Stimulated activated CD8-positive, alpha-beta memory T cell treated with anti-CD3 and anti-CD28 coated beads, Interleukin-12 subunit alpha, Interleukin-12 subunit beta, amount 100 ng/mL, for 1 hour (primary cell): Measurements from ENCODE around the gene PYDC2.

Experiments used
- DNase-seq: peaks from one replicate; pipeline ENCODE4 v3.0.0-alpha.2; 2020; ENCODE audit warnings: low read depth

Gene PYDC2

GRCh38 chr3:191461113-191461595 is at the start of gene PYDC2:
Gene PYDC2, plus strand, starts transcription at chr3:191461163. Its CDS starts 0 bp downstream, at chr3:191461163.
- DNase-seq = no peak

- no peak for DNase-seq
Observed at GRCh38 chr3:191412759-191413158, 48.2 kb upstream of the PYDC2 start.

- no peak for DNase-seq
Observed at GRCh38 chr3:191414286-191414685, 46.7 kb upstream of the PYDC2 start.

DNA sequence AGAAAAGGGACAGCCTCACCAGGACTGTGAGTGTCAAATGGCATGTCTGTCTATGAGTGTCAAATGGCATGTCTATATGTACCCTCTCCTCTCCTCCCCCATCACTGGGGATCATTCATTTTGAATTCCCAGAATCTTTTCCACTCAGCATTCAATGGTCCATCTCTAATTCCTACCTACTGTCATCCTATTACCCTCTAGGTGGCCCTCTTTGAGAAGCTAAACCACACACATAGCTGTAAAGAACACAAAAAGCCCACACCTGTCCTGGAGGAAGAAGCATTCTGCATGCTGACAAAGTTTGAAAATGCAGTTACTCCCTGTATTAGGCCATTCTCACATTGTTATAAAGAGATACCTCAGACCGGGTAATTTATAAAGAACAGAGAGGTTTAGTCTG is 46.2 kb upstream of the PYDC2 start:
- DNase-seq = no peak

GRCh38 chr3:191415566-191415965 is 45.4 kb upstream of the PYDC2 start:
- DNase-seq = no peak

- DNase-seq = no peak
Observed at GRCh38 chr3:191417457-191417729, 43.6 kb upstream of the PYDC2 start.

DNA sequence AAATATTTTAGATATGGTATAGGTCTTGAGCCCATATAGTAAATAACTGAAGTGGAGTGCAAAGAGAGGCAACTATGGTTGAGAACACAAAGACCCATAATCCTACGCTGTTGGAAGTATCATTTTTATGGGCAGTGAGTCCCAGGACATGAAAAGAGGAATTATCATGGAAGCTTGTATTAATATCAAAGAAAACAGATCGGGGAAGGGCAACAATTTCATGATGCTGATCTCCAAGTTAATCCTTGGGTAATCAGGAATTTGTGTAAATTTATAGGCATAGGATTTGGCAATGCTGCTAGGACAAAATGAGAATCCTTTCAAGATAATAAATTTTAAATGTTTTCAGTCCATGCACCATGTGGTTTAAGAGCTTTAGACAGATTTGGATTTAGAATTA is 40.2 kb upstream of the PYDC2 start:
- DNase-seq = no peak

- DNase-seq = no peak
Observed at GRCh38 chr3:191424881-191425280, 36.1 kb upstream of the PYDC2 start.

DNA sequence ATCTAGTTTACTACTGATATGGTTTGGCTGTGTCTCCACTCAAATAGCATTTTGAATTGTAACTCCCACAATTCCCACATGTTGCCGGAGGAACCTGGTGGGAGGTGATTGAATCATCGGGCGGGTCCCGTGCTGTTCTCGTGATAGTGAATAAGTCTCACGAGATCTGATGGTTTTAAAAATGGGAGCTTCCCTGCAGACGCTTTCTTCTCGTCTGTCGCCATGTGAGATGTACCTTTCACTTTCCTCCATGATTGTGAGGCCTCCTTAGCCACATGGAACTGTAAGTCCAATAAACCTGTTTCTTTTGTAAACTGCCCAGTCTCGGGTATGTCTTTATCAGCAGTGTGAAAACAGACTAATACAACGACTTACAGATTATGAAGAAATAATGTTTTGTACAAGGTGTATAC is 35.6 kb upstream of the PYDC2 start:
- no peak for DNase-seq

GRCh38 chr3:191426311-191426710 is 34.7 kb upstream of the PYDC2 start:
- DNase-seq = no peak

- DNase-seq = no peak
Observed at GRCh38 chr3:191428177-191428576, 32.8 kb upstream of the PYDC2 start.

DNA sequence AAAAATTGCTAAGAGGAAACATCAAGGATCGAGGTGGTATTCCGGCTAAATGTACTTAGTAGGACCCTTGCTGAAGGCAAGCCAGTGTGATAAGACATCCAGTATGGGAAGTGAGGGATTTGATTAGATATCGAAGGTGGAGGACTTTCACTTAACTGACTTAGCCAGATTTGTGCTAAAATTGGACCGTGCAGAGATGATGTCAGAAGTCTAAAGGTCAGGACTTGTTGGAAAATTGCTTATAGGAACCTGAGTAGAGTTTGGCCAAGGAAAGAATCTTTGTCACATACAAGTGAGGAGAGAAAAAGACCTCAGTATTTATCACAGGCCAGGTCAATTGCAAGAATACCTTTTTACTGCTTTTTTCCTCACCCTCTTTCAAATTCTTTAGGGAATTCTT is 30.9 kb upstream of the PYDC2 start:
- no peak for DNase-seq

GRCh38 chr3:191431160-191431822 is 29.7 kb upstream of the PYDC2 start:
- DNase-seq = no peak

DNA sequence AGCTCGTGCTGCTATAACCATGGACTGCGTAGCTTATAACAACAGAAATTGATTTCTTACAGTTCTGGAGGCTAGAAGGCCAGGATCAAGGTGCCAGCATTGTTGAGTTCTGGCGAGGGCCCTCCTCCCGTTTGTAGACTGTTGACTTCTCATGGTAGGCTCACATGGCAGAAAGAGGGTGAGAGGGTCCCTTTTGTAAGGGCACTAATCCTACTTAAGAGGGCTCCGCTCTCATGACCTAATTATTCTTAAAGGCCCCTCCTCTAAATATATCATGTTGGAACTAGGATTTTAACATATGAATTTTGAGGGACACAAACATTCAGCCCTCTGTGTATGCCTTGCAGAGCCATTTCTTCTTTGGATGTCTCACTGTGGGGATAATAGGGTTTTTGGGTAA is 28.8 kb upstream of the PYDC2 start:
- DNase-seq = no peak

GRCh38 chr3:191434024-191434423 is 26.9 kb upstream of the PYDC2 start:
- no peak for DNase-seq

DNA sequence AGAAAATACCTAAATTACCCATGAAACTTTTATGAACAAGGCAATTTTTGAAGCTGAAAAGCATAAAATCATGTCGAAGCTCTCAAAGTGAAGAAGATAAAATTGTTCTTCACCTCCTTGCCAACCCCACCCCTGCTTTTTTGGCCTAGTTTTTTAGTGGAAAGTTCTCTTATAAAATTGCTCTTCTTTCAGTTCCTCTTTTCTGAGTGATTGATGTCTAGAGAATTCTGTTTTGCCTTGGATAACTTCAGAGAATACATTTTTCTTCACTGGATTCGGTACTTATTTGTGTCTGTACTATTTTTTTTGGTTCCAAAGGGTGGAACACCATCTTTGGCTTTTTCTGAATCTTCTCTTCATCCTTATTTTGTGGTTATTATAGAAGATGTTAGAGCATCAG is 25.0 kb upstream of the PYDC2 start:
- no peak for DNase-seq

DNA sequence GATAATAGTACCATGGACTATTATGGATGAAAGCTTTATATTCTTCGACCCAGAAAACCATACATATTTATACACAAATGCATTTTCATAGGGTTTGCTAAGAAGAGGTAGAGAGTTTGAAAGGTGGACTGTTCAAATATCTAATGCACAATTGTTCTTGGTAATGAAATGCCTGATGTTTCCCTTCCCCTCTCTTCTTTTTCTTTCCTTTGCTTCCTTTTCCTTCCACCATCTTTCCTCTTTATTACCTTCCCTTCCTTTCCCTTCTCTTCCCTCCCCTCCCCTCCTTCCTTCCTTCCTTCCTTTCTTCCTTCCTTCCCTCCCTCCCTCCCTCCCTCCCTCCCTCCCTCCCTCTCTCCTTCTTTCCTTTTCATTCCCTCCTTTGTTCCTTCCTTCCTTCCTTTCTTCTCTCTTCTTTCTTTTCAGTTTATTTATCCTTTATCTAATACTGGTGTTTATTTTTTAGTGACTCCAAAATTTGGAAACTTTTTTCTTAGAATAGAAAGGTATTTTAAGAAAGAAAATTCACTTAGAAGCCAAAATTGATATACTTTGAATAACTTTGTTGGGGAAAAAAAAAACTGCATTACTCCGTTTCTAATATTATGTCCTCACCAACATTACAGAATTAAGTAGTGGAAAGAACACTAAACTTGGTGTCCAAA is 22.7 kb upstream of the PYDC2 start:
- no peak for DNase-seq

DNA sequence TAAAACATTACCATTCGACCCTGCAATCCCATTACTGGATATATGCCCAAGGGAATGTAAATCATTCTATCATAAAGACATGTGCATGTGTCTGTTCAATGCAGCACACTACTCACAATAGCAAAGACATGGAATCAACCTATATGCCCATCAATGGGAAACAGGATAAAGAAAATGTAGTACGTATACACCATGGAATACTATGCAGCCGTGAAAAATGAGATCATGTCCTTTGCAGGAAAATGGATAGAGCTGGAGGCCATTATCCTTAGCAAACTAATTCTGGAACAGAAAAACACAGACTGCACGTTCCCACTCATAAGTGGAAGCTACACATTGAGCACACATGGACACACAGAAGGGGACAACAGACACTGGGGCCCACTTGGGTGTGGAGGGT is 20.4 kb upstream of the PYDC2 start:
- DNase-seq = no peak

DNA sequence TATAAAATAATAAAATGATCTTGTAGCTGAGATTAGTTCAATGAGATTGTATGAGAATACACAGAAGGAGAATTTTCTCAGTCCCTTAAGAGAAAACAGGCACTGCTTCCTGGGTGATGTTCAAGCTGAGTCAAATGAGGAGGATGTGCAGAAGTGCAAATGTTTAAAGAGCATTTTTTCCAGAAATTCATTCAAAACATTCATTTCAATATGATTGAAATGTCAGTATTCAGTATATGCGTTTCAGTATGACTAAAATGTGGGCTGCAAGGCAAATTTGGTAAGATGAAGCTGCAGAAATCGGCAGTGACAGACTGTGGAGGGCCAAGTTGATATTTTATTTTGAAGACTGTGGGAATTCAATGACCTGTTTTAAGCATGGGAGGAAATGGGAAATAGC is 19.3 kb upstream of the PYDC2 start:
- DNase-seq = no peak

DNA sequence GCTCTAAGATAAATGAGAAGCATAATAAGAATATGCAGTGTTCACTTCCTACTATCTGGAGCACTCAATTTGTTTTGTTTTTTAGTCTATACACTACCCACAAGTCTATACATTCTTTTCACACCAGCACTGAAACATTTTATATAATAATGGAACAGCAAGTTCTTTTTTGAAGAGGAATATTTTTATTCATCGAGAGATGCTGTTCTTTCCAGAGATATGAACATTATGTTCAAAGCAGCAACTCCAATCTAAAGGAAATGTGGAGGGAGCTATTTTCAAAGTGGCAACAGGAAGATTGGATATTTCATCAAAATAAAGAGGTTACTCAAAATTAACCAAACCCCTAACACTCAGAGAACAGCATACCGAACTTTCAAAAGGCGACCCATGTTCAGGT is 16.4 kb upstream of the PYDC2 start:
- DNase-seq = no peak

DNA sequence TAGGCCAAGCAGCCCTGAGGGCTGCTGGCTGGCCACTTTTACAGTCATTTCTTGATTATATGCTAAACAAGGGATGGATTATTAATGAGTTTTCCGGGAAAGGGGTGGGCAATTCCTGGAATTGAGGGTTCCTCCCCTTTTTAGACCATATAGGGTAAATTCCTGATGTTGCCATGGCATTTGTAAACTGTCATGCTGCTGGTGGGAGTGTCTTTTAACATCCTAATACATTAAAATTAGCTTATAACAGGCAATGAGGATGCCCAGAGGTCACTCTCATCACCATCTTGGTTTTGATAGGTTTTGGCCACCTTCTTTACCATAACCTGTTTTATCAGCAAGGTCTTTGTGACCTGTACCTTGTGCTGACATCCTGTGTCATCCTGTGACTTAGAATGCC is 11.7 kb upstream of the PYDC2 start:
- DNase-seq = no peak

DNA sequence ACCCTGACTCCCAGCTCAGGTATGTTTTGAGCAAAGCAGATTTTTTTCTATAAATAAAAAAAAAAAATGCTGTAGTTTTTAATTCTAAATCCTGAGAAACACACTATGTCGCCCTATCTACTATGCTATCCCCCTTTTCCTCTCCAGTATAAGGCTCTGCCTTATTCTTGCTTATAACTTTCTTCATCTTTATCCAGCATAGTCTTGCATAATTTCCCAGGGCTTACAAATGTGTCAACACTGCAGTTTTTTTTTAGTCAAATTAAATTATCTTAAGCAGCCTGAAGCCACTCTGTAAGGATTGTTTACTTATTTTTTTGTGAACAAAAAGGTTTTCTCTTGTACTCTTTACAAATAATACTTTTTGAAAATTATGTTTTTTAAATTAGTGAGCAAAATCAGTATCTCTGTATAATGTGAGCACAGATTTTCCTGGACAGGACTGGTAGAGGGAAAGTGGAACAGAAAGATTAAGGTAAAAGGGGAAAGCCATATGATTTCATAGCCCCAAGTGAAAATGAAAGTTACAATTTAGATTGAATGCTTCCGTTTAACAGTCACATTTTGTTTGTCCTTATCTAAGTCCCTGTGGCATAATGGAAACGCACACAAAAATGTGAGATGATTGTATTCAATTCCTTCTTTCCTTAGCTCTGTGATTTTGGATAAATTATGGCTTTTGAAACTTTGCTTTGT is 5.6 kb upstream of the PYDC2 start:
- no peak for DNase-seq

- DNase-seq = no peak
Observed at GRCh38 chr3:191460360-191460759, 603 bp upstream of the PYDC2 start.

GRCh38 chr3:191470080-191470479 is 9.1 kb downstream of the PYDC2 start:
- DNase-seq = no peak
